Left ventricle myocardium superior (tissue), 1 donor: ENCODE data around the gene CDT1. TPM values are rescaled to one million over a fixed set of nuclear protein-coding genes. Genes with fewer than 3 reads are reported as not detected.
A peak's percentile ranks its signal among the peaks of the same experiment; 100 is the strongest.
"Not testable (repeated sequence)": the region's sequence is repeated elsewhere in the genome, so short reads cannot be mapped to it uniquely, and the experiment has no call there.

Source experiments
- ATAC-seq: fragments of 200-7000 bp; cut with Tn5 transposase; one replicate; pipeline ENCODE4 v1.9.1; 2020; ENCODE audit warnings: mild to moderate bottlenecking, moderate library complexity
- DNase-seq: peaks from one replicate; pipeline ENCODE4 v3.0.0-alpha.2; 2020
- intact Hi-C: fragments of 100-400 bp; cut with micrococcal nuclease; formaldehyde crosslinking; loops from one replicate; pipeline ENCODE4 v1.11.0; 2022
- total RNA-seq: library from RNA; stranded (reverse); fragmentation: NEBNext Ultra II Directional; extraction: Animal tissue kit (Norgen Biotek cat#: 25700); gene quantifications from one replicate; pipeline ENCODE4 v1.2.1, GENCODE V29; 2021
- donor health status: DM: no; HTN: yes; CAD: no; lungs with severe emphysema.

Gene CDT1
- total RNA-seq, 1 donor from 2014 or later, result 0.97 TPM

DNA sequence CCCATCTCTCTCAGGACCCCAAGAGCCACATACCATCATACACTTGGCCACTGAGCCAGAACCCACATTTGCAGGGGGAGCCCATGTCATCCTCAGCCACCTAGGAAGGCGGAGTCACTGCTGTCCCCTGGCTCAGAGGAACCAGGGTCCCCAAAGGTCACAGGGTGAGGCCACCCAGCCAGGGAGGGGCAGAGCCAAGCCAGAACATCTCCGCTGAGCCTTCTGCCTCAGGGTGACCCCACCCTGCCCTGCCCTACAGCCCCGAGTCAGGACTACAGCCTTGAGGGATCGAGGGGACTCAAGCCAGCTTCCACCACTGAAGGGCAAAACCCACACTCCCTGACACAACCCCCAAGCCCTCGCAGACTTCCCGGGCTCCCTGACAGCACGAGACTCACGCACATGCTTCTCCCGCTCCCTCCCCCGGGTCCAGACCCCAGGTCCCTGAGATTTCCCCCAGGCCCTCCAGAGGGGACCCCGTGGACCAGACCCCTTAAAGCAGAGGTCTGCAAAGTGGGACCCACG is 36.0 kb upstream of the CDT1 start:
- DNase-seq (no peak), ATAC-seq (no peak)
- intact Hi-C loops, result no loop called here

GRCh38 chr16:88768071-88768783 is 35.4 kb upstream of the CDT1 start:
- peak; percentile 42 for ATAC-seq
- intact Hi-C loops, result no loop called here
- DNase-seq, result peak; percentile 67

GRCh38 chr16:88769617-88770460 is 33.8 kb upstream of the CDT1 start:
- no peak for DNase-seq
- intact Hi-C loops, result no loop called here
- ATAC-seq, result no peak

DNA sequence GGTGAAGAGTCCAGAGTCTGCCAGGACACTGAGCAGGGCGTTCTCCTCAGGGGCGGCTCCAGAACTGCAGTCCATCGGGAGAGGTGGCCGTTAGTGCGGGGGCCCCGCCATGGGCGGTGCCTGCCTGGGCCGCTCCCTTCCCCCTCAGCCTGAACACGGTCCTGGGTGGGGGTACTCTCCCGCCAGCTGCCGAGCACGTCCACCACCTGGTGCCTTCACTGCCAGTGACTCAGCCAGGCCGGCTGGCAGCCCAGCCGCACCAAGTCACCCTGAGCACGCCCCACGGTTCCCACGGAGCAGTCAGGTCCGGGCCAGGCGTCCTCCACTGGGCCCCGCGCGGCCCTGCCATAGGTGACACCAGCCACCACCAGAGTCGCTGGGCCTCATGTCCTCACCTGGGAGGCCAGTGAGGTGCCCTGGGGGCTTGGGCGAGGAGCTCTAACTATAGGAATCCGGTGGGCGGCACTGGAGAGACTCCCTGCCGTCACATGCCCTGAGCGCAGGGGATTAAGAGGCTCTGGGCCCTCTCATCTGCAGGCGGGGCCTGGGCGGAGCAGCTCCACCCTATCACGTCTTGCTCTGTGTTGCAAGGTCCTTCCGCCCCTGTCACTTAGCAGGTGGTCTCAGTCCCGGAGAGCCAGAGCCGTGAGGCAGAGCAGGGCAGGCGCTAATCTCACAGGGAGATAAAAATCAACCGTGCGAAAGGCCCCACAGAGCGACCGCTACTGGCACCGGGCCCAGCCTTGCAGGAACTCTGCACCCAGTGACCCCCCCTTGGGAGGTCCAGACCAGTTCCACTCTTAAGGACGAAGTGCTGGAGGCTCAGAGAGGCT is 32.9 kb upstream of the CDT1 start:
- intact Hi-C loops, result no loop called here
- peak; percentile 18 for ATAC-seq
- DNase-seq, result peak; percentile 69

- ATAC-seq (no peak), DNase-seq (no peak)
- intact Hi-C loops, result no loop called here
Observed at GRCh38 chr16:88771294-88771772, 32.3 kb upstream of the CDT1 start.

GRCh38 chr16:88771781-88772180 is 31.8 kb upstream of the CDT1 start:
- ATAC-seq, DNase-seq, intact Hi-C loops: not testable (repeated sequence)

DNA sequence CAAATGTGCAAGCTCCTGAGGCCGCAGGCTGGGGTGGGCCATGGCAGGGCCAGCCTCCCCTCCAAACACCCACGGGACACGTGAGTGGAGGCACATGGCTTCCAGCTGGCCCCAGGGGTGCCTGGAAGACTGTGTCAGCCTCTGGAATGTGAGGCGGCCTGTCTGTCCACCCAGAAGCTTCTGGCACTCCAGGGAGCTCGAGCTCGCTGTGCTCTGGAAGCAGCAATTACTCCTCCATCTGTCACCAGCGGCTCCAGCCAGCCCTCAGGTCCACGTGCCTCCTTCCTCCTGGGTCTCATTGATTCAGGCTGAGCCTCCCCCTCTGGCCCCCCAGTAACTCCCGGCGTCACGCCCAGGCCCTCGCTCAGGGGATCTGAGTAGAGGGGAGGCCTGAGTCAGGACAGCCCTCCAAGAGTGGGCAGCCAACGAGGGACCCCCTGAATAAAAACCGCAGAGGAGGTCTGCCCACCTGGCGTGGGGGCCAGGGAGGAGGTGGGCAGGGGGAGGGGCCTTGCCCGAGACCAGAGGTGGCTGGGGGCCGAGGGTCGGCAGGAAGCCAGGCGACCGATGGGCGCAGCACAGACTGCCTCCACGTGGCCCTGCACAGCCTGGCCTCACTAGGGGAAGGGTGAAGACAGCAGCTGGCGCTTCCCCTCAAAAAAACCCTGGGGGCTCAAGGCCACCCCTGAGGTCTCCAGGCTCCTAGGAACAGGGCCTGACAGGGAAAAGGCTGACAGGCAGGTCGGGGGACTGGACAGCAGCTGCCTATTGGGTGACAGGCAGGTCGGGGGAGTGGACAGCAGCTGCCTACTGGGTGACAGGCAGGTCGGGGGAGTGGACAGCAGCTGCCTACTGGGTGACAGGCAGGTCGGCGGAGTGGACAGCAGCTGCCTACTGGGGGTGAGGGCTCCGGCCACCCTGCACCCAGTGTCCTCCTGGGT is 30.4 kb upstream of the CDT1 start:
- intact Hi-C loops, result no loop called here

DNA sequence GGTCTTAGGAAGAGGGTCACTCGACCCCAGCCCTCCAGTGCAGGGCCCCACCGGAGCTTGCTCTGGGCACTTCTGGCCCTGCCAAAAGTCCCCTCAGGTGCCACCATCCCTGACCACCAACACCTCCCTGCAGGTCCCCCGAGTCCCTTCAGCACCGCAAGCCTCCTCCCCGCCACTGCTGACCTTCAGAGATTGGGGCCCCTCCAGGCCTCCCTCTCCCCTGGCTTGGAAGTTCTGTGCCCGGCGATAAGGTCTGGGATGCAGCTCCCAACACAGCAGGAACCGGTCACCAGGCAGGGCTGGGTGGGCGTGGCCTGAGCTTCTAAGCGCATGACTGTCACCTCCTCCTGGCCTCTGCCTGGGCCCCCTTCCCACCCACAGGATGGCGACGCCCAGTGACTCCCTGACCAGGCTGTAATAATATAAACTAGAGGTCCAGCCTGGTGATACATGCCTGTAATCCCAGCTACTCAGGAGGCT is 29.7 kb upstream of the CDT1 start:
- ATAC-seq (peak; percentile 48), DNase-seq (peak; percentile 77)
- intact Hi-C loops, result no loop called here

More for the DNA sequence above, 30.4 kb upstream of the CDT1 start:
- peak; percentile 60 for ATAC-seq
- peak; percentile 65 for DNase-seq

DNA sequence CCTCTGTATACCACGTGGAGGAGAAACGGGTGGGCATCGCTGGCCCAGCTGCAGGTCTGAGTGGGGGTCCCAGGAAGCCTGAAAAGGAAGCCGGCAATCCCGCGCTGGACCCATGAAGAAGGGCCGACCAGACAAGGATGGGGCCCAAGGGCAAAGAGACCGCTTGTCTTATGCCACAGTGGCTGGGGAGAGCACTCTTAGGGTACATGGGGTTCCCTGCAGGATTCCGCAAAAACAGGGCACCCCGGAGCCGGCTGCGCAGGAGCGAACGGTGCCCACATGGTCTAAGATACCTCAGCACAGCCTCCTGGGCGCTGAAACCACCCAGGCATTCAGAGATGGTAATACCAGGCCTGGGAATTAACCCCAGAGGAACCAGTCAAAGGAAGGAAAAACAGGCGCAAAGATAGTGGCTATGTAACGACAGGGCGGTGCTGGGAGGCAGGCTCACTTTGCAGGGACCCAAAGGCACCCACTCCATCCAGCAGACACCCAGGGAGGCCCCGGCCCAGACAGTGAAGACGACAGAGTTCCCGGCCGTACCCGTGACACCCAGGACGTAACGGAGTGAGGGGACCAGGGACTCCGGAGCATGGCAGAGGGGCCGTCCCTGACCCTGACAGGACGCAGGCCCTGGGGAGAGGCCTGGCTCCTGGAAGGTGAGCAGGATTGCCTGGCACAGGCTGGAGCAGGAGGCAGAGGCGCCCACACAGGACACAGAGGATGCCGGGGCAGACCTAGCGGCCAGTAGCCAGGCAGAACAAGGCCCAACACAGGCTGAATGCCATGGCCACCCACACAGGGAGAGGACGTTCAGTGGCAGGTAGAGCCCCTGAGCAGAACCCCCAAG is 28.8 kb upstream of the CDT1 start:
- intact Hi-C loops, result no loop called here
- no peak for DNase-seq
- no peak for ATAC-seq

DNA sequence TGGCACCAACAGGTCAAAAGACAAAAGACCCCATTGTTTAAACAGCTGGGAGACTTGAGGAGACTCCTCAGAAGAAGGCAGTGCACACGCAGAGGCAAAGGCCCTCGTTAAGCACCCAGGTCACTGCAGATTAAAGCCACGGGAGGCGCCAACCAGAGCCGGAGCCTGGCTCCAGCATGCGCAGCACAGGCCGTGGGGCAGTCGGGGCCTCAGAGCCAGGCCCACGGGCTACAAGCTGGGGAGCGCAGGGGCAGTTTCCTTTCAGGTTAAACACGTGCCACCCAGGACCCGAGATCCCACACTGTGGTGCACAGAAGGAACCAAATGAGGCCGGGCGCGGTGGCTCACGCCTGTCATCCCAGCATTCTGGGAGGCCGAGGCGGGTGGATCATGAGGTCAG is 27.8 kb upstream of the CDT1 start:
- DNase-seq, result no peak
- intact Hi-C loops, result no loop called here
- no peak for ATAC-seq

DNA sequence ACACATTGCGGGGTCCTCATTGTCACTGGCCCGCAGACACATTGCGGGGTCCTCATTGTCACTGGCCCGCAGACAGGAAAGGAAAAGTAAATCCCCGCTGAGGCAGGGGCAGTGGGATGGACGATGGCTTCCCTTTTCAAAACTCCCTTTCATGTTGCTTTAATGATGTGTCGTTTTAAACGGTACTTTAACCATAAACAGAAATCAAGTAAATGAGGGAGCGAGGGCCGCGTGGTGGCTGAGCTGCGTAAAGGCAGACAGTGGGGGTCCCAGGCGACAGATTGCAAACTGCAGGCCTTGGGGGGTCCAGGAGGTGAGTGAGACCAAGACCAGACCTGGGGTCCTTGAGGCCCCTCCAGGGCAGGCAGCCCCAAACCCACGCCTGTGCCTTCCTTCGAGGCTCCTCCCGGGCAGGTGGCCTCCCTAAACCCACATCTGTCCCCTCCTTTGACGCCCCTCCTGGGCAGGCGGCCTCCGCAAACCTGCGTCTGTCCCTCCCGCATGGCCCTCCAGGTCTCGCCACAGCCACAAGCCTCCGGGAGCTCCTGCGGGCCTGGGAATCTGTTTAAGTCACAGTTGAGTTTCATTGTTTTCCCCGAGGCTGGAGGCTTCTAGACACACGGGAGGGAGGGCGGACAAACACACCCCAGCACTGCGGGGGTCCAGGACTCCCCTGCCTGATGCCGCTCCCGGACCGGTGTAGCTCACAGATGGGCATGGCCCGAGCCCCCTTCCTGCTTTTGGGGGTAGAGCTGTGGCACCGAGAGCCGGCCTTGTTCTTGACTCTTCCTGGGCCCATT is 25.9 kb upstream of the CDT1 start:
- no peak for ATAC-seq
- intact Hi-C loops, result no loop called here
- DNase-seq, result no peak

GRCh38 chr16:88778271-88778525 is 25.4 kb upstream of the CDT1 start:
- intact Hi-C loops, result no loop called here
- ATAC-seq, result no peak
- DNase-seq, result no peak

GRCh38 chr16:88778541-88779065 is 25.0 kb upstream of the CDT1 start:
- no peak for ATAC-seq
- no peak for DNase-seq
- intact Hi-C loops, result no loop called here

- peak; percentile 40 for ATAC-seq
- DNase-seq, result peak; percentile 75
- intact Hi-C loops, result no loop called here
Observed at GRCh38 chr16:88779406-88780141, 24.0 kb upstream of the CDT1 start.

GRCh38 chr16:88780142-88781062 is 23.2 kb upstream of the CDT1 start:
- intact Hi-C loops, result no loop called here
- DNase-seq (no peak), ATAC-seq (no peak)
